CD4-positive, alpha-beta T cell treated with Interleukin-17A for 4 hours (primary cell): Measurements from ENCODE around the gene LRRC26.
"Not testable (repeated sequence)": the region's sequence is repeated elsewhere in the genome, so short reads cannot be mapped to it uniquely, and the experiment has no call there.

ENCODE experiments used
- DNase-seq: peaks from one replicate; pipeline ENCODE4 v3.0.0-alpha.2; 2020; ENCODE audit warnings: mixed read lengths

The LRRC26 gene

DNA sequence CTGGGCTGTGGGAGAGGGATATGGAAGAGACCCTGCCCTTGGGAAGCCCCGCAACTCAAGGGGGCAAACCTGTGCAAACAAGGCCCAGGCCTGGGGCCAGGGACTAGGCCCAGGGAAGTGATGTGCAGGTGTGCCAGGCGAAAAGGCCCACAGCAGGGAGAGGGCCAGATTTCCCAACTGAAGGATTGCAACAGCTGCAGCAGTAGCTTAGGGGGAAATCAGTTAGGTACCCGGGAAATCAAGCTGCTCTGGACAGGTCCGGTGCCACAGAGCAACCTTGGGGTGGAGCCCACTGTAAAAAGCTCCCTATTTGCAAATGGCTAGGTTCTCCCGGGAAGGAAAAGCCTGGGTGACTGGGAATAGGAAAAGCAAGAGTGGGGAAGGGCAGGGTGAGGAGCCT is 20.5 kb downstream of the LRRC26 start:
- no peak for DNase-seq

DNA sequence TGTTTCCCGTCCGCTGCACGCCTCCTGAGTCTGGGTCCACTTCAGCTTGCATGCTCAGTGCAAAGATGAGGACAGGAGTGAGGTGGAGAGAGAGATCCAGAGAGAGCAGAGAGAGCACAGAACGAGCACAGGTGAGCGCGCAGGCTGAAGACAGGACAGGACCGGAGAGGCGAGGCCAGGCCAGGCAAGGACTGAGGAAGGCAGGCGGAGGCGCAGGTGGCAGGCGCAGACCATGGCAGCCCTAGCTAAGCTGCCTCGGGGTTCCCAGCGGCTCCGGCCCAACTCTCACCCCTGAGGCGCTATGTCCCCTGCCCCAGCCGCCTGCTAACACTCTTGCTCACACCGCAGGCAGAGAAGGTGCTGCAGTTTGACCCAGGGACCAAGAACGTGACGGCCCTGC is 21.2 kb downstream of the LRRC26 start:
- no peak for DNase-seq

DNA sequence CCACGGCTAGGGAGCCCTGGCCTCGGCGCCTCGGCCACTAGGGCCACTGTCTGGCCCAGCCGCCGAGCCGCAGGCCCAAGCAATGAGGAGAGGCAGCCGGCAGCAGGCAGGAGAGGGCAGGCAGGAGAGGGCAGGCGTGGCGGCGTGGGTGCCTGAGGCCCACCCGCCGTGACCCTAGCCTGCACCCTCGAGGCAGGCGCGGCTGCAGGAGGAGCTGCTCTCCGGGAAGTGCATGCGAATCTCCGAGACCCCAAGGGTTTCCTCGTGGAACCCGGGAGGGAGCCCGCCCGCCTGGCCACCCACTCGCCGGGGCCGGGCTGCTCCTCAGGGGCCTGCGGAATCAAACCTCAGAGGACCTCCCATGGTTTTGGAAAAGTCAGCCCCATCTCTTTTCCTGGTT is 21.6 kb downstream of the LRRC26 start:
- DNase-seq: no peak

DNA sequence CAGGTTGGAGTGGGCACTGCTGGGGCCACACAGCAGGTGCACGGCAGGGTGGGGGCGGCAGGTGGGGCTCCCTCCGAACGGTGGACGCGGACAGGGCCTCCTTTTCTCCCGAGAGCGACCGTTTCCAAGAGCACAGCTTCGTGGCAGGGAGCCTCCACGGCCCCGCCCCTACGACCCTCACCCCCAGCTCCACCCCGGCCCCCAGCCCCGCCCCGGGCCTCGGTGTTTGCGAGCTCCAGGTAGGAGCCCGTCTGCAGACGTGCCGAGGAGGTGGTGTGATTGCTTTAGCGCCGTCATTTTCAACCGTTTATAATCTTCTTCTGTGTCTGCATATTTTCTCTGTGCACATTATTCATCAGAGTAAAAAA is 22.1 kb downstream of the LRRC26 start:
- no peak for DNase-seq

DNA sequence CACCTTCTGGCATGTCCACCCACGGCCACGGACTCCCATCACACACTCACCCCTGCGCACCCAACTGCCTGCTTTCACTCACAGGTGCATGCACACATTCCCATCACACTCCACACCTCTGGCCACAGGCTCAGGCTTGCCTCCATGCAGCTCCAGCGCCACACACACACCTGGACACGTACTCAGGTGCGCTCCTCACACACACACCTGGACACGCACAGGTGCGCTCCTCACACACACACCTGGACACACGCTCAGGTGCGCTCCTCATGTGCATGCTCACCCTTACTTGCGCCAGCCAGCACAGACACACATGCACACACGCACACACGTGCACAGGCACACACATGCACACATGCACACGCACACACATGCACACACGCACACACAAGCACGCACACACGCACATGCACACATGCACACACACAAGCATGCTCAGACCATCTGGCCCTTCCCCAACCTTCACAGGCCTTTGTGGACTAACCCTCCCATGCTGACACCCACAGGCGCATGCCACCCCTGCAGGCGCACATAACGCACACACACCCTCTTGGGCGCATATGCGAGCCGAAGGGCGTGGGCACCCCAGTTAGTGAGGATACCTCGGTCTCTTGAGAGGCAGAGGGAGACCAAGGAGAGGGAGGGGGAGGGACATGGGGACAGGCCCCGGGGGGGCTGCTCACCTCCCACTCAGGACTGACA is 22.6 kb downstream of the LRRC26 start:
- no peak for DNase-seq

DNA sequence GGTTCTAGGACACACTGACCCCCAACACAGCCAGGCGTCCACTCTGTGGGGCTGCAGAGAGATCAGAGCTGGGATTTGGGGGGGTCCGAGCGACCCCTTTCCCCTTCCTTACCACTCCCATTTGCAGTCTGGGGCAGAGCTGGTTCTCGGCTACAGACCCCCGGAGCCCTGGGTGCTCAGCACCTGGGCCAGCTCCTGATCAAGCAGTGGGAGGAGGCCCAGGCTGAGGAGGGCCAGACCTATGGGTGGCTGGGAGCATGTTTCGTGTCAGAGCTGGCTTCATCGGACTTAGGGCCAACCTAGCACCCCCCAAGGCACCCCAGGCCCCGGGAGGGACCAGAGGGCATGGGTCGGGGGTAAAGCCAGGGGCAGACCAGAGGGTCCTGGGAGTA is 23.3 kb downstream of the LRRC26 start:
- no peak for DNase-seq

DNA sequence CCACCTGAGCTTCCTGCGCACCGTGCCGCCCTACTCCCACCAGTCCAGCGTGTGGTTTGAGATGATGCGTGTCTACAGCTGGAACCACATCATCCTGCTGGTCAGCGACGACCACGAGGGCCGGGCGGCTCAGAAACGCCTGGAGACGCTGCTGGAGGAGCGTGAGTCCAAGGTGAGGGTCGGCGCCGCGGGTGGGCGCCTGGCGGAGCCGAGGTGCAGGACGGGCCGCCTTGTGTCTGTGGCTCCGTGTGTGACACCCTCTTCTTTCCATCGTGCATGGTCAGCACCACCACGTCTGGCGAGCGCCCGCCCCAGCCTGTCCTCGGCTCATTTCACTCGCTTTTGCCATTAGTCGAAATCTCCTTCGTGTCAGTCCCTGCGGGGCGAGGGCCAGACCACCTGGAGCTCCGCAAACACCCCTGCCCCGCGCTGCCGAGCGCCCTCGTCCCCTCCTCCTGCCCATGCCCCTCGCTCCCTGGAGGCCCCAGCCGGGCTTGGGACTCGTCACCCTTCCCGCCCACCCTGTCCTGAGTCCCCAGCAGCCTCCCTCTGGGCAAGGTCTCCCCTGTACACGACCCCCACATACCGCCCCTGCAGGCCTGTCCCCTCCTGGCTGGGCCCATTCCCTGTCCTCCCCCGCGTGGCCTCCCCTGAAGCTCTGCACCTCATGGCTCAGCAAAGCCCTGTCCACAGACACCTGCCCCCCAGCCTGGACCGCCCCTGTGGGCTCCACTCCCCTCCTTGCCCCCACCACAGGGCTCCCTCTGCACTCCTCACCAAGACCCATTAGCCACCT is 23.9 kb downstream of the LRRC26 start:
- DNase-seq: no peak

DNA sequence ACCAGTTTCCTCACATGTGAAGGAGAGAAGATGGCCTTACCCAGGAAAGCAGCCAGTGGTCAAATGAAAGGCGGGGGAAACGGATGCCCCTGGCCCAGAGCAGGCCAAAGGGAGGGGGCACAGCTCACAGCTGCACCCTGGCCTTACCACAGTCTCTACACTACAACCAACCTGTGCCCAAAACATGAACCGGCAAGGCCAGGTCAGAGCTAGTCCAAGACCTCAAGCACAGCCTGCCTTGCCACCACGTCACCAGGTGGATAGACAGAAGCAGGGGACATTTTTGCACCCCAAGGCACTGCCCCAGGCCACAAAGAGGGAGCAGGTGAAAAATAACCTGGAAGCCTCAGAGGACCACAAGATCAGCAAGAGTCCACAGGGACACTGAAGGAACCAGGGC is 26.4 kb downstream of the LRRC26 start:
- no peak for DNase-seq

DNA sequence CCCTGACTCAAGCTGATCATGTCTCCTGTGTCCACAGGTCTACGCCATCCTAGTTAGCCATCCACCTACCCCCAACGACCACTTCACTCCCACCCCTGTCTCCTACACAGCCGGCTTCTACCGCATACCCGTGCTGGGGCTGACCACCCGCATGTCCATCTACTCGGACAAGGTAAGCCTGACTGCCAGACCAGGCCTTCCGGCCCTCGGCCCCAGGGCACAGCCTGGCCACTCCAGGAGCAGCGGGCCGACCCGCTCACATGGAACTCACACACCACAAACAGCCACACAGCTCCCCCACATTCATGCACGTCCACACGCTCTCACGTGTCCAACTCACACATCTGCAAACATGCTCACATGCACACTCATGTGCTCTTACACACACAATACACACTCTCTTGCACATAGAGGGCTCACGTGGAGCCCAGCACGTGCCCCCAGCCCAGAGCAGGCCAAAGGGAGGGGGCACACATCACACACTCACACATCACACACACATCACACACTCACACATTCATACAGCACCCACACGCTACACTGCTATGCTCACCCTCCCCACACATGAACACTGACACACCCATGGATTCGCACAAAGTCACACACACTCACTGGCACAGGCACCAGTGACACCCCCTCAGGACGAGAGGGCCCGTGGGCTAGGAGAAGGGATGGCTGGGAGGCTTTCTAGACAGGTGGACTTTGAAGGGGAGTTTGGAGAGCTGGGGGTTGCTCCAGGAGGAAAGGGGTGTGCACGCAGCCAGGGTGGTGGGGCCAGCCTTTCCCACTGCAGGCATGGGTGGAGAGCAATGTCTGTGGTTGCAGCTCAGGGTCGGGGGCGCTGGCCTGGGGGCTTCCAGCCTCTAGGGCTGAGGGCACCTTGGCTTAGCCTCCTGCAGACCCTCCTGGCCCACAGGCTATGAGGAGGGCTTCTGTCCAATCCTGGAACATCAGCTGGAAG is 27.6 kb downstream of the LRRC26 start:
- no peak for DNase-seq

DNA sequence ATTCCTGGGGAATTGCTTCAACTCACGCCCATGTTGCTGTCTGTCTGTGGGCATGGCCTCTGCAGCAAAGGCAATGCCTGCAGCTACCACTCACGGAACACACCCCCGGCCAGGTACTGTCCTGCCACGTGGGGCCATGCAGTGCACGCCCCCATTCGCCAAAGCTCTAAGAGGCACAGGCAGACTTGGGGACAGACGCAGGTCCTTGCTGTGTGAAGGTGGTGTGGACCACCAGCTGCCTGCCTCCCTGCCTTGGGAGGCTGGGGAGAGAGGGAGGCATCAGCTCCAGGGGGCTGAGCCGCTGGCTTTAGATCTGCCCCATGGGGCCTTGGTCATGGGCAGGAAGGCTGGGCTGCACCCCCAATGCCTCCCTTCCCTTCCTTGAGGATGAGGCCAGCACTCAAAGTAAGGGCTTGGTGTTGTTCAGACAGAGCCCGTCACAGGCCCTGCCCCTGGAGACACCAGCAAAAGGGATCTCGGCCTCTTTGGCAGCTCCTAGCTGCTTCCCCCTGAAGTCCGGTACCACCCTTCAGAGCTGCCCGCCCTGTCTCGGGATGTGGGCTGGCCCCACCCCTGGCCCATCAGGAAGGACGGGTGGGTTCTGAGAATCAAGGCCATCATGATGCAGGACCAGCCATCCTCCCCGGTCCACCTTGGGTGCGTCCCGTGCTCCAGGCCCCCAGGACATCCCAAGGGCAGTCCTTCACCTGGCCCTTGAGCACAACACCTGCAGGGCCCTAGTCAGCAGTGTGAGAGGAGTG is 28.6 kb downstream of the LRRC26 start:
- no peak for DNase-seq

DNA sequence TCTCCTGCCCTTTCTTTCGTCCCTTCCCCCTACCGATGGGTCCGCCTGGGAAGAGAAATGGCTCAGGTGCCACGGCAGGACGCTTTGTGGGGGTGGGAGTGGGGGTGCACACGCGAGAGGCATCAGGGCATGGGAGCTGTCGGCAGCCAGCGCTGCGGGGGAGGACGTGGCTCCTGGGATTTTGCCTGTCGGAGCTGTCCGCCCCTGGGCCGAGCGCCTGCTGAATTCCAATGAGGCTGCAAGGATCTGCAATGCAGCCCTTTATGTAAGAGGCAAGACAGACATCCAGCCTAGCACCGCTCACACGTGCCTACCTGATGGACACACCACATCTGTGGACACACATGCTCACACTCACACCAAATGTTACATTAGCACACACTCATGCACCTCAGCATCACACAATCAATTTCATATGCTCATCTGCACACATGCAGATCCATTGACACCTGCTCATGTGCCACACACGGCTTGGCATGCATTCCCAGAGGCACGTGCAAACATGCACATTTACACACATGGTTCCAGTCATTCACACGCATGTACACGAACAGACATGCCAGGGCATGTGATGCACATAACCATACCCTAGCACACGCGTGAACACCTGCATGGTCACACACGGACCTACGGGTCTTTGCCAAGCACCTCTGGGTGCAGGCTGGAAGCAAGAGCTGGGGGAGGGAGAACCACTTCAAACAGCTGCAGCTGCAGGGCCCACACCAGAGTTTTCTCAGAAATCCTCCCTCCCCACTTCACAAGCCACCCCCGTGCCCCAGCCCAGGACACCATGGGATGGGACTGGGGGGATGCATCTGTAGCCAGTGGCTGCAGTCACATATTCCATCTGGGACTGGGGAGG is 29.5 kb downstream of the LRRC26 start:
- no peak for DNase-seq

DNA sequence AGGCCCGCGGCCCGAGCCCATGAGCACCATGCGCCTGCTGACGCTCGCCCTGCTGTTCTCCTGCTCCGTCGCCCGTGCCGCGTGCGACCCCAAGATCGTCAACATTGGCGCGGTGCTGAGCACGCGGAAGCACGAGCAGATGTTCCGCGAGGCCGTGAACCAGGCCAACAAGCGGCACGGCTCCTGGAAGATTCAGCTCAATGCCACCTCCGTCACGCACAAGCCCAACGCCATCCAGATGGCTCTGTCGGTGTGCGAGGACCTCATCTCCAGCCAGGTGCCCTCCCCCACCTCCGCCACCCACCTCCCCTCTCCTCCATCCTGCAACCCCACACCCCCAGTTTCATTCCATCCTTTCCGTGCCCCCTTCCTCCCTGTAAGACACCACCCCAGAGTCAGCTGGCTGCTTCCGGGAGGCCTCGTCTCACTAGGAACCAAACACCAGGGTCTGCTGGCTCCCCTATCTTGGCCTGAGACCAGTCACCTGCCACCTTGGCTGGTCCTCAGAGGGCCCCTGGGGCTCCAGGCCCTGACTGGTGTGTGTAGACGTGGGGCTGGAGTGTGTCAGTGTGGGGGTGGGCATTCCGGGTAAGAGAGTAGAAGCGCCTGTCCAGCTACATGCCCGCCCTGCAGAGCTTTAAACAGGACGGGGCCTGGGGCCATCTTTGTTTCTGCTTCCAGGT is 30.2 kb downstream of the LRRC26 start:
- no peak for DNase-seq

DNA sequence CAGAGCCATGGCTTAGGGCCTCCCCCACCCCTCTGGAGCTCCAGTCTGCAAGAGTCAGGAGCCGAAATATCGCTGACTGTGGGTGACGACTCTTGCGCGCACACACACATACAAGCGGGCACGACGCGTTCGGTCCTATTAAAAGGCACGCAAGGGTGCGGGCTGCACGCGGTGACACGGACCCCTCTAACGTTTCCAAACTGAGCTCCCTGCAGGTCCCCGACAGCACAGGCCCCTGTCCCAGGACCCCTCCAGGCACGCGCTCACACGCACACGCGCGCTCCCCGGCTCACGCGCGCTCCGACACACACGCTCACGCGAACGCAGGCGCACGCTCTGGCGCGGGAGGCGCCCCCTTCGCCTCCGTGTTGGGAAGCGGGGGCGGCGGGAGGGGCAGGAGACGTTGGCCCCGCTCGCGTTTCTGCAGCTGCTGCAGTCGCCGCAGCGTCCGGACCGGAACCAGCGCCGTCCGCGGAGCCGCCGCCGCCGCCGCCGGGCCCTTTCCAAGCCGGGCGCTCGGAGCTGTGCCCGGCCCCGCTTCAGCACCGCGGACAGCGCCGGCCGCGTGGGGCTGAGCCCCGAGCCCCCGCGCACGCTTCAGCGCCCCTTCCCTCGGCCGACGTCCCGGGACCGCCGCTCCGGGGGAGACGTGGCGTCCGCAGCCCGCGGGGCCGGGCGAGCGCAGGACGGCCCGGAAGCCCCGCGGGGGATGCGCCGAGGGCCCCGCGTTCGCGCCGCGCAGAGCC is 31.0 kb downstream of the LRRC26 start, which contains the start of gene GRIN1:
TSS of gene GRIN1 (plus strand) at position 433 of the 746 bp plus-strand sequence. CDS start 333 bp downstream, outside the sequence.
- DNase-seq: peak; percentile 53

DNA sequence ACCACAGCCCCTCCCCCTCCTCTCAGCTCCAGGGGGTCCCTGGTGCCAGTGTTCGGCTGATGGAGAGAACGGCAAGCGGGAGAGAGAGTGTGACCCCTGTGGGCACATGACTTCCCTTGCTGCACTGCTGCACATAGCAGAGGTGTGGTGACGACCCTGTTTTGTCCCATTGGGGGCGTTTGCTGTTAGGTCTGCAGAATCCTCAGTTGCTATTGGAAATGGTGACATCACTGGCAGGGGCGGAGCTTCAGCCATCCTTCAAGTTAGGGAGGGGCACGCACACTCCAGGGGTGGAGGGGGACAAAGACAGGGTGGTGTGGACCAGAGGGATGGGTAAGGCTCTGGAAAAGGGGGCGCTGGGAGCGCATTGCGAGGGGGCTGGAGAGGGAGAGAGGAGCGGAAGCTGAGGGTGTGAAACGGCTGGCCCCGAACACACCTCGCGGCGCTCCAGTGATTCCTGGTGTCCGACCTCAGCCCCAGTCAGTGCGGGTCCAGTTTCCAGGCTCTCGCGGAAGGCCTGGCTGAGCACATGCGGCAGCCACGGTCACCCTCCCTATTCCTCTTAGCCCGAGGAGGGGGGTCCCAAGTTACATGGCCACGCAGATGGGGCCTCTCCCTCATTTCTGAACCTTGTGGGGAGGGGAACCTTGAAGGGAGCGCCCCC is 31.7 kb downstream of the LRRC26 start:
- DNase-seq: no peak

DNA sequence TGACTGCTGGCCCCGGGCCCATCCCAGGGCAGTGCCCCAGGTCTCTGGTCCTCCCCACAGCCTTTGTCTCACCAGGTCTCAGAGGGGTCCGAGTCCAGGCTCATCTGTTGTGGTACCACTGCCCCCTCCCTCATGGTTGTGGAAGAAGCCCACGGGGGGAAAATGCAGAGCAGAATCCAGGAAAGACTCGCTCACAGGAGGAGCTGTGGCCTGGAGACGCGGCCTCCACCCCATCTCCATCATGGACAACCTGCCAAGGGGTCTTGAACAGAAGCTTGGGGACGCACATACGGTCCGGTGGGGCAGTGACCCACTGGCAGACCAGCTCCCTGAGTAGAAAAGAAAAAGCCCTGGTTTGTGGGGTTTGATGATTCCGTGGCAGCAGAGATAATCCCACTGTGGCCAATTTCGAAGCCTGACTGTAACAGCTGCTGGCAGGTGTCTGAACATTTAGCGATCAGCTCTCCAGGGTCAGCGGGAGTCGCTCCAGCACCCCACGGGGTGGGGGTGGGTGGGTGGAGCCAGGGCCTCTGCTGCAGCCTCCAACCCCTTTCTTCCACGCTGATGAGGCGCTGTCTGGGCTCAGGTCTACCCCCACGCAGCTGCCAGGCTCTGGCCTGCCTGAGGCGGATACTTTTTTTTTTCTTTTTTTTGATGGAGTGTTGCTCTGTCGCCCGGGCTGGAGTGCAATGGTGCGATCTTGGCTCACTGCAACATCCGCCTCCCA is 32.8 kb downstream of the LRRC26 start:
- DNase-seq: no peak

DNA sequence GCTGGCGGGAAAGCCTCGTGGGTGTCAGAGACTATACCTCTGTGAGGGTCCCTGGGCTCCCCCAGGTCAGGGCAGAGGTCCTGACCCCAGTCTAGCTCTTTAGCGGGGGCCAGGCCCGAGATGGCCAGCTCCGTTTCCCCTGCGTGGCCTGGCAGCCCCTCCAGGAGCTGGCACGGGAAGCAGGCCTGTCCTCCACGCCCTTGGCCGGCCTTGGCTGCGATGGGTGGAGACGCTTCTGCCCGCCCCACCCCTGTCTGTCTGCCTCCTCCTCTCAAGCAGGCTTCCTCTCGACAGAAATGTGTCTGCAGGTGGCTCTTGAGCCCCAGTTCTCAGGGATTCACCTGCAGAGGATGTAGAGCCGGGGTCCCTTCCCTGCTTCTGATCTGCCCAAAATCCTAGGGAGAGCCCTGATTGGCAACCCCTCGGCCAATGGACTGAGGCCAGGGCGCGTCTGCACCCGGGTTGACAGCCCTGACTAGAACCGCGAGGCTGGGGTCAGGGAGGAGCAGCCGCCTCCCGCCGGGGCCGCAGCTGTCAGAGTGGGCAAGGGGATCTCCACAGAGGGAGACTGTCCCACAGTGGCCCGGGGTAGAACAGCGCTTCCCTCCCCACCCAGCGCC is 33.5 kb downstream of the LRRC26 start:
- DNase-seq: no peak

DNA sequence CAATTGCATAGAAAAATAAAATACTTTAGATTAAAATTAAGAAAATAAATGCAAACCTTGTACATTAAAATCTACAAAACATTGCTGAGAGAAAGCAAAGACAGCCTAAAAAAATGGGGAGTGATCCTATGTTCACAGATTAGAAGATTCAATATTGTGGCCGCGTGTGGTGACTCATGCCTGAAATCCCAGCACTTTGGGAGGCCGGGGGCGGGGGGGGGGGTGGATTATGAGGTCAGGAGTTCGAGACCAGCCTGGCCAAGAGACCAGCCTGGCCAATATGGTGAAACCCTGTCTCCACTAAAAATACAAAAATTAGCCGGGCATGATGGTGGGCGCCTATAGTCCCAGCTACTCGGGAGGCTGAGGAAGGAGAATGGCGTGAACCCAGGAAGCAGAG is 34.7 kb downstream of the LRRC26 start:
- not testable (repeated sequence) for DNase-seq

DNA sequence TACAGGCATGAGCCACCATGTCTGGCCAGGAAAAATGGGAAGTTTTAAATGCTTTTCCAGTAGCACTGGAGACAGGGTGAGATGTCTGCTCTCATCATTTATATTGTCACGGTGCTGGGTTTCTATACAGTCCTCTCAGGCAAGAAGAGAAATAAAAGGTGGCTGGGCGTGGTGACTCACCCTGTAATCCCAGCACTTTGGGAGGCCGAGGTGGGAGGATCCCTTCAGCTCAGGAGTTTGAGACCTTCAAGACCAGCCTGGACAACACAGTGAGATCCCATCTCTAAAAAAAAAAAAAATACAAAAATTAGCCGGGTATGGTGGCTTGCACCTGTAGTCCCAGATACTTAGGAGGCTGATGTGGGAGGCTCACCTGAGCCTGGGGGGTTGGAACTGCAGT is 35.7 kb downstream of the LRRC26 start:
- no peak for DNase-seq
